CD4-positive, alpha-beta T cell (primary cell): ENCODE results near the gene GJD2. TPM values are rescaled to one million over a fixed set of nuclear protein-coding genes. Genes with fewer than 3 reads are reported as not detected.

Experiments
- ATAC-seq: fragments of 200-7000 bp; cut with Tn5 transposase; one replicate; pipeline ENCODE4 v1.10.0; 2022; ENCODE audit warnings: mild to moderate bottlenecking; ENCODE audit not compliant: poor library complexity
- CTCF ChIA-PET: fragments of 350-600 bp; sonication (Branson Sonifier 250); formaldehyde crosslinking; loops from one replicate; lab custom pipeline; 2021; ENCODE audit warnings: antibody characterized with exemption, inconsistent platforms; lab: Charles Lee
- POLR2A ChIA-PET: fragments of 350-600 bp; sonication (Branson Sonifier 250); formaldehyde crosslinking; loops from one replicate; lab custom pipeline; 2021; ENCODE audit warnings: antibody characterized with exemption, inconsistent platforms; lab: Charles Lee
- DNase-seq, 14 experiments: peaks; one replicate each; pipeline ENCODE4 v3.0.0-alpha.2; 2013 to 2020; ENCODE audit warnings: mixed read lengths in 2 of 14
- H3K27ac ChIP-seq, 2 donors: one replicate each; pipeline versions ENCODE4 v1.5.1 to v1.7.0; 2013; ENCODE audit warnings: low read length in 2 of 2, low read depth in 1 of 2, mild to moderate bottlenecking in 1 of 2
- H3K27me3 ChIP-seq, 2 experiments: 1 replicate in 1 of 2; 2 replicates in 1 of 2; pipeline versions ENCODE4 v1.6.1 to v1.7.0; 2013; ENCODE audit warnings: low read length in 2 of 2, control low read depth in 1 of 2, mild to moderate bottlenecking in 1 of 2, moderate library complexity in 1 of 2; ENCODE audit not compliant: insufficient read depth in 2 of 2, control insufficient read depth in 1 of 2
- H3K36me3 ChIP-seq: one replicate; pipeline ENCODE4 v1.6.1; 2013; ENCODE audit warnings: low read length, control low read depth; ENCODE audit not compliant: insufficient read depth
- H3K4me1 ChIP-seq: one replicate; pipeline ENCODE4 v1.6.1; 2013; ENCODE audit warnings: low read length, control low read depth; ENCODE audit not compliant: insufficient read depth
- H3K4me3 ChIP-seq: one replicate; pipeline ENCODE4 v1.5.1; 2013; ENCODE audit warnings: mild to moderate bottlenecking, low read length, moderate library complexity
- H3K9me3 ChIP-seq, 2 experiments: 1 replicate in 1 of 2; 2 replicates in 1 of 2; pipeline versions ENCODE4 v1.6.1 to v1.7.0; 2013; ENCODE audit warnings: low read length in 2 of 2, mild to moderate bottlenecking in 2 of 2, control low read depth in 1 of 2, moderate library complexity in 1 of 2; ENCODE audit not compliant: control insufficient read depth in 1 of 2, insufficient read depth in 1 of 2
- H3K27ac Mint-ChIP-seq: one replicate; pipeline ENCODE4 v1.8.0; 2020; ENCODE audit warnings: mixed read lengths
- H3K27me3 Mint-ChIP-seq: one replicate; pipeline ENCODE4 v1.8.0; 2021; ENCODE audit warnings: mixed read lengths
- H3K36me3 Mint-ChIP-seq: one replicate; pipeline ENCODE4 v1.8.0; 2021; ENCODE audit warnings: low read depth, mixed read lengths
- H3K4me1 Mint-ChIP-seq: one replicate; pipeline ENCODE4 v1.8.0; 2021; ENCODE audit warnings: low read depth, mixed read lengths
- H3K4me3 Mint-ChIP-seq: one replicate; pipeline ENCODE4 v1.8.0; 2020; ENCODE audit warnings: mild to moderate bottlenecking, mixed read lengths
- H3K9me3 Mint-ChIP-seq: one replicate; pipeline ENCODE4 v1.8.0; 2020; ENCODE audit warnings: mixed read lengths
- CTCF ChIP-seq: fragments of 200-600 bp; IDR thresholded peaks from one replicate; pipeline ENCODE4 v1.8.0; 2022; ENCODE audit warnings: antibody characterized with exemption, mild to moderate bottlenecking
- intact Hi-C, 2 experiments: fragments of 100-400 bp; cut with DNase I in 1 of 2; cut with micrococcal nuclease in 1 of 2; formaldehyde crosslinking; loops; one replicate each; pipeline versions ENCODE4 v1.15.1 to v1.9.0; 2023 to 2025; cut with DNase I, micrococcal nuclease
- total RNA-seq, 174 experiments: library from RNA in 2 of 174; stranded (reverse) in 2 of 174; gene quantifications; one replicate each; pipeline ENCODE4 v1.2.3 and lab custom pipeline; 2021 to 2026

The GJD2 gene
- total RNA-seq, 2 experiments from 2014 or later, result not detected

GRCh38 chr15:34730701-34731100 lies 24.1 kb downstream of the GJD2 start:
- no peak overlapping the region for H3K27ac Mint-ChIP-seq
- H3K4me1 Mint-ChIP-seq, result no peaks in the 10 kb centered on the region
- intact Hi-C loops, result no loop called here
- ATAC-seq (no peak), DNase-seq (no peak)
- H3K36me3 ChIP-seq, result no peaks in the 10 kb centered on the region
- H3K4me1 ChIP-seq, result no peaks in the 10 kb centered on the region
- H3K27ac ChIP-seq, result no peak overlapping the region
- ChIA-PET POLR2A (no interaction called here), CTCF (no interaction called here)
- H3K4me3 ChIP-seq, result no peak overlapping the region
- H3K9me3 ChIP-seq, result no peaks in the 10 kb centered on the region
- H3K27me3 Mint-ChIP-seq, result peaks cover 38% of the 10 kb centered on the region
- peaks cover 3% of the 10 kb centered on the region in 2 experiments for H3K27me3 ChIP-seq
- no peaks in the 10 kb centered on the region for H3K9me3 Mint-ChIP-seq
- no peak overlapping the region for H3K4me3 Mint-ChIP-seq
- no peaks in the 10 kb centered on the region for H3K36me3 Mint-ChIP-seq
- no peak for TF ChIP-seq CTCF

DNA sequence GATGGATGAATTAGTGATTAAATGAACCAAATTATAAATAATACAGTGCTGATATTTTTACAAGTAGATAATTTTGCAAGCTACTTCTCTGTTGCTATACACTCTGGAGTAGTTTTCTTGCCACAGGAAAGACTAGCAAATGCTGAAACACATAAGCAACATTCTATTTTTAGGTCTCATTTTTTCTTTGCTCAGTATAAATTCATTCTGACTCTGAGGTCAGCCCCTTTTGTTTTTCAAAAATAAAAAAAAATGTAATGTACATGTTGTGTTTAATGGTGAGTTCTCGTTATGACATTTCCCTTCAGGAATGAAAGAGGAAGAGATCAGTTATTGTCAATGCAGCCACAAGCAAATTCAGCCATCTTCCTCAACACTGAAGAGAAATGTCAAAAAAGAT lies 24.9 kb downstream of the GJD2 start:
- TF ChIP-seq CTCF, result no peak
- H3K4me3 ChIP-seq, result no peak overlapping the region
- ChIA-PET CTCF (interaction anchor here (1.2 kb wide), 1 partner anchor 29 kb away, joined by 3 read pairs; no protein-coding TSS in a partner anchor), POLR2A (no interaction called here)
- Mint-ChIP-seq H3K4me3 (no peak overlapping the region), H3K27me3 (peaks cover 47% of the 10 kb centered on the region), H3K36me3 (no peaks in the 10 kb centered on the region), H3K4me1 (no peaks in the 10 kb centered on the region), H3K27ac (no peak overlapping the region), H3K9me3 (no peaks in the 10 kb centered on the region)
- DNase-seq, result no peak
- H3K27me3 ChIP-seq, result peaks cover 0 to 3% of the 10 kb centered on the region in 2 experiments
- H3K4me1 ChIP-seq, result no peaks in the 10 kb centered on the region
- intact Hi-C loops, result no loop called here
- ATAC-seq, result no peak
- no peaks in the 10 kb centered on the region for H3K36me3 ChIP-seq
- H3K9me3 ChIP-seq, result no peaks in the 10 kb centered on the region
- H3K27ac ChIP-seq, result no peak overlapping the region

DNA sequence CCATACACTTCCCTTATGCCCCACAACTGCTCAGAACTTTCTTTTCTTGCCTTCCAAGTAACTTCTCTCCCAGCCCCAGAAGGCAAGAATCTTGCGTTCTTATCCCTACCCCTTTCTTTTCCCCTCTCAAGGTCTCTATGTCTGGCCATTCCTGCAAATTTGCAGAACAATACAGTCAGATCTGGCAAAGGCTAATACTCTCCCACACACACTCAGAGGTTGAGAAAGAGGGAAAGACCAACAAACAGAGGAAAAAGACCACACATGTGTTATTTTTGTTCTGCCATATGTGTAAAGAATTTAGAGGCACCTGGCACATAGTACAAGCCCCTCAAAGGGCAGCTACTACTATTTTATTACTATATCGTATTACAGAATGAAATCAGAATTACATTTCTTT lies 25.7 kb downstream of the GJD2 start:
- ATAC-seq (no peak), DNase-seq (no peak)
- H3K9me3 Mint-ChIP-seq, result no peaks in the 10 kb centered on the region
- Histone ChIP-seq H3K4me1 (no peaks in the 10 kb centered on the region), H3K36me3 (no peaks in the 10 kb centered on the region), H3K27me3 (peaks cover 0 to 3% of the 10 kb centered on the region in 2 experiments), H3K4me3 (no peak overlapping the region), H3K9me3 (no peaks in the 10 kb centered on the region), H3K27ac (no peak overlapping the region)
- H3K36me3 Mint-ChIP-seq, result no peaks in the 10 kb centered on the region
- peaks cover 51% of the 10 kb centered on the region for H3K27me3 Mint-ChIP-seq
- no peak overlapping the region for H3K27ac Mint-ChIP-seq
- no peaks in the 10 kb centered on the region for H3K4me1 Mint-ChIP-seq
- ChIA-PET POLR2A (no interaction called here), CTCF (interaction anchor here (1.2 kb wide), 1 partner anchor 30 kb away, joined by 3 read pairs; no protein-coding TSS in a partner anchor)
- TF ChIP-seq CTCF, result no peak
- no peak overlapping the region for H3K4me3 Mint-ChIP-seq
- intact Hi-C loops, result no loop called here
